Keratinocyte (primary cell): ENCODE results near the gene ANKRD27. TPM values are rescaled to one million over a fixed set of nuclear protein-coding genes. Genes with fewer than 3 reads are reported as not detected.
A peak's percentile ranks its signal among the peaks of the same experiment; 100 is the strongest.
"Not testable (repeated sequence)": the region's sequence is repeated elsewhere in the genome, so short reads cannot be mapped to it uniquely, and the experiment has no call there.

ENCODE experiments used
- DNase-seq: peaks from one replicate; pipeline ENCODE4 v3.0.0-alpha.2; 2011; ENCODE audit warnings: low read depth, missing footprints, low spot score
- FAIRE-seq: peaks from 2 replicates; lab custom pipeline; 2011; peaks lifted over from hg19 to GRCh38; lab: Jason Lieb, UNC
- H2AFZ ChIP-seq: 2 replicates; pipeline ENCODE4 v1.6.0; 2012; ENCODE audit warnings: low read length, control low read depth, inconsistent platforms; ENCODE audit not compliant: control insufficient read depth
- H3K27ac ChIP-seq: 2 replicates; pipeline ENCODE4 v1.5.1; 2011; ENCODE audit warnings: low read length; ENCODE audit not compliant: control insufficient read depth, insufficient read depth
- H3K27me3 ChIP-seq: 3 replicates; pipeline ENCODE4 v1.6.0; 2011; ENCODE audit warnings: low read length; ENCODE audit not compliant: control insufficient read depth, insufficient read depth; ENCODE audit errors: extremely low read depth
- H3K36me3 ChIP-seq, 2 experiments: 2 replicates in 1 of 2; 3 replicates in 1 of 2; pipeline ENCODE4 v1.5.1; 2011; ENCODE audit warnings: low read length in 2 of 2, mild to moderate bottlenecking in 1 of 2; ENCODE audit not compliant: control insufficient read depth in 2 of 2, insufficient read depth in 2 of 2; ENCODE audit errors: extremely low read depth in 1 of 2
- H3K4me1 ChIP-seq: 3 replicates; pipeline ENCODE4 v1.5.1; 2011; ENCODE audit warnings: low read length; ENCODE audit not compliant: control insufficient read depth, insufficient read depth; ENCODE audit errors: extremely low read depth
- H3K4me2 ChIP-seq: 3 replicates; pipeline ENCODE4 v1.6.0; 2011; ENCODE audit warnings: low read depth, low read length; ENCODE audit not compliant: control insufficient read depth, insufficient read depth; ENCODE audit errors: extremely low read depth
- H3K4me3 ChIP-seq, 3 experiments: fragments of 200-600 bp in 1 of 3; sonication (generic) in 1 of 3; 2 replicates in 2 of 3; 3 replicates in 1 of 3; pipeline ENCODE4 v1.5.1; 2011 to 2016; ENCODE audit warnings: low read length in 3 of 3, mild to moderate bottlenecking in 3 of 3, control low read depth in 2 of 3, inconsistent platforms in 1 of 3, low read depth in 1 of 3, mixed read lengths in 1 of 3, mixed run types in 1 of 3, moderate library complexity in 1 of 3; ENCODE audit not compliant: control insufficient read depth in 2 of 3, insufficient read depth in 2 of 3; ENCODE audit errors: extremely low read depth in 1 of 3
- H3K79me2 ChIP-seq: 2 replicates; pipeline ENCODE4 v1.6.0; 2012; ENCODE audit warnings: low read length; ENCODE audit not compliant: control insufficient read depth, insufficient read depth
- H3K9ac ChIP-seq: 3 replicates; pipeline ENCODE4 v1.6.0; 2011; ENCODE audit warnings: low read length; ENCODE audit not compliant: control insufficient read depth, insufficient read depth; ENCODE audit errors: extremely low read depth
- H3K9me1 ChIP-seq: 3 replicates; pipeline ENCODE4 v1.6.0; 2011; ENCODE audit warnings: low read length; ENCODE audit not compliant: control insufficient read depth, insufficient read depth; ENCODE audit errors: extremely low read depth
- H3K9me3 ChIP-seq: 2 replicates; pipeline ENCODE4 v1.5.1; 2012; ENCODE audit warnings: low read depth, low read length; ENCODE audit not compliant: control insufficient read depth
- H4K20me1 ChIP-seq: 3 replicates; pipeline ENCODE4 v1.6.0; 2011; ENCODE audit warnings: low read length; ENCODE audit not compliant: control insufficient read depth, insufficient read depth; ENCODE audit errors: extremely low read depth
- CTCF ChIP-seq, 3 experiments: IDR thresholded peaks in 1 of 3; conservative IDR thresholded peaks in 1 of 3; optimal IDR thresholded peaks in 1 of 3; 2 replicates in 2 of 3; 3 replicates in 1 of 3; pipeline versions ENCODE3 to v1.5.1; 2011; ENCODE audit warnings: low read length in 3 of 3, mild to moderate bottlenecking in 3 of 3, moderate library complexity in 2 of 3, control low read depth in 1 of 3, inconsistent platforms in 1 of 3; ENCODE audit not compliant: insufficient read depth in 2 of 3; ENCODE audit errors: extremely low read depth in 1 of 3
- EZH2 ChIP-seq: IDR thresholded peaks from one replicate; pipeline ENCODE4 v1.6.1; 2012; ENCODE audit warnings: inconsistent platforms, mild to moderate bottlenecking, low read length, moderate library complexity
- dilution Hi-C: fragments of 300-500 bp; cut with MboI; formaldehyde crosslinking; loops from one replicate; pipeline ENCODE4 v1.7.0; 2020; ENCODE audit warnings: low sequenced_read_pairs; ENCODE audit not compliant: extremely low pct_ligation_motif_present
- polyA plus RNA-seq, 5 experiments: library from polyadenylated mRNA; depleted of rRNA in 3 of 5; stranded (reverse) in 3 of 5; stranded (forward) in 1 of 5; unstranded in 1 of 5; fragments of >200 nt; gene quantifications; 1 replicate in 1 of 5; 2 replicates in 3 of 5; 3 replicates in 1 of 5; pipeline versions ENCODE4 v1.2.1 to v1.2.3, GENCODE V29; 2011 to 2012; ENCODE audit warnings: missing spikeins in 2 of 5, low read depth in 1 of 5, low replicate concordance in 1 of 5

ANKRD27 gene
- polyA plus RNA-seq, 1 donor (not counting 4 experiments of a cell fraction or from before 2014, with no cell fraction given): 34.5 TPM

- Histone ChIP-seq H3K9me3 (no peaks in the 10 kb centered on the region), H4K20me1 (no peaks in the 10 kb centered on the region), H3K79me2 (no peaks in the 10 kb centered on the region), H3K27ac (no peak overlapping the region), H3K36me3 (peaks cover 19 to 22% of the 10 kb centered on the region in 2 experiments), H3K27me3 (no peaks in the 10 kb centered on the region), H3K4me1 (no peaks in the 10 kb centered on the region), H2AFZ (no peak overlapping the region), H3K4me2 (no peak overlapping the region), H3K9ac (no peak overlapping the region), H3K9me1 (no peaks in the 10 kb centered on the region), H3K4me3 (no peak overlapping the region)
- FAIRE-seq (no peak), DNase-seq (no peak)
- dilution Hi-C loops: no loop called here
- no peak for TF ChIP-seq EZH2
Measured at GRCh38 chr19:32594021-32594420, 81.0 kb downstream of the ANKRD27 start.

- H3K4me2 ChIP-seq, FAIRE-seq, H3K9ac ChIP-seq, DNase-seq, H3K27ac ChIP-seq, H3K4me3 ChIP-seq, H2AFZ ChIP-seq, H4K20me1 ChIP-seq, dilution Hi-C loops, H3K9me3 ChIP-seq, H3K9me1 ChIP-seq, H3K27me3 ChIP-seq, H3K4me1 ChIP-seq: not testable (repeated sequence)
- Histone ChIP-seq H3K36me3 (peaks cover 14 to 30% of the 10 kb centered on the region in 2 experiments), H3K79me2 (peaks cover 19% of the 10 kb centered on the region)
Measured at GRCh38 chr19:32587747-32588504, 87.1 kb downstream of the ANKRD27 start.

- DNase-seq (peak; percentile 23), FAIRE-seq (no peak)
- Histone ChIP-seq H3K4me3 (peak overlapping the region; percentile 92 to 96 (median 96)), H3K79me2 (peaks cover 38% of the 10 kb centered on the region), H3K27me3 (no peaks in the 10 kb centered on the region), H2AFZ (peak overlapping the region; percentile 90), H3K4me2 (peak overlapping the region; percentile 76), H4K20me1 (peaks cover 7% of the 10 kb centered on the region), H3K27ac (peak overlapping the region; percentile 94), H3K9me1 (peaks cover 3% of the 10 kb centered on the region), H3K9me3 (no peaks in the 10 kb centered on the region), H3K9ac (peak overlapping the region; percentile 98), H3K36me3 (peaks cover 15 to 37% of the 10 kb centered on the region in 2 experiments), H3K4me1 (peaks cover 8% of the 10 kb centered on the region)
- dilution Hi-C loops: no loop called here
- TF ChIP-seq CTCF (optimal IDR thresholded peaks at IDR 0.05 in 1 of 3, IDR thresholded peaks at IDR 0.05 in 1 of 3, conservative IDR thresholded peaks at IDR 0.05 in 1 of 3; ENCODE audit: extremely low read depth in 1 of 3, insufficient read depth in 2 of 3, low read length in 3 of 3): no peak
Measured at GRCh38 chr19:32581705-32582179, 93.2 kb downstream of the ANKRD27 start.
